Calu3 (cell line): ENCODE data around the gene KRT23. TPM values are rescaled to one million over a fixed set of nuclear protein-coding genes. Genes with fewer than 3 reads are reported as not detected.
A peak's percentile ranks its signal among the peaks of the same experiment; 100 is the strongest.

Experiments used
- BruUV-seq: library from RNA; stranded (reverse); fragments of 400-500 nt; replicated peaks from 2 replicates; lab custom pipeline; 2021; lab: Mats Ljungman, UMichigan
- CTCF ChIA-PET: fragments of 300-600 bp; sonication (Branson Sonifier 250); formaldehyde crosslinking; loops from one replicate; lab custom pipeline; 2022; ENCODE audit warnings: antibody characterized with exemption; lab: Charles Lee
- DNase-seq: peaks from one replicate; pipeline ENCODE4 v3.0.0; 2022
- H3K27ac Mint-ChIP-seq: one replicate; pipeline ENCODE4 v1.8.0; 2022; ENCODE audit warnings: mixed read lengths; ENCODE audit not compliant: unreplicated experiment
- H3K27me3 Mint-ChIP-seq: one replicate; pipeline ENCODE4 v1.8.0; 2022; ENCODE audit warnings: mixed read lengths; ENCODE audit not compliant: unreplicated experiment
- H3K36me3 Mint-ChIP-seq: one replicate; pipeline ENCODE4 v1.8.0; 2022; ENCODE audit warnings: mild to moderate bottlenecking, moderate library complexity, mixed read lengths; ENCODE audit not compliant: insufficient read depth, unreplicated experiment
- H3K4me1 Mint-ChIP-seq: one replicate; pipeline ENCODE4 v1.8.0; 2022; ENCODE audit warnings: mild to moderate bottlenecking, low read depth, mixed read lengths; ENCODE audit not compliant: unreplicated experiment
- H3K4me3 Mint-ChIP-seq: one replicate; pipeline ENCODE4 v1.8.0; 2022; ENCODE audit warnings: mild to moderate bottlenecking, low read depth, moderate library complexity, mixed read lengths; ENCODE audit not compliant: unreplicated experiment
- H3K9me3 Mint-ChIP-seq: one replicate; pipeline ENCODE4 v1.8.0; 2022; ENCODE audit warnings: low read depth, mixed read lengths; ENCODE audit not compliant: unreplicated experiment
- CTCF ChIP-seq: fragments of 200-600 bp; IDR thresholded peaks from one replicate; pipeline ENCODE4 v1.8.0; 2022; ENCODE audit warnings: antibody characterized with exemption; ENCODE audit not compliant: unreplicated experiment
- intact Hi-C: fragments of 100-400 bp; cut with micrococcal nuclease; formaldehyde crosslinking; loops from one replicate; pipeline ENCODE4 v1.10.0; 2022; ENCODE audit not compliant: unreplicated experiment
- total RNA-seq: library from RNA; stranded (reverse); gene quantifications from 2 replicates; pipeline ENCODE4 v1.2.3, GENCODE V29; 2022

KRT23 gene
- total RNA-seq, 1 experiment from 2014 or later, result 1,389 TPM

GRCh38 chr17:40951011-40951622 lies 13.7 kb upstream of the KRT23 start:
- H3K27ac Mint-ChIP-seq, result peak overlapping the region; percentile 94
- H3K27me3 Mint-ChIP-seq, result no peaks in the 10 kb centered on the region
- CTCF ChIA-PET, result interaction anchor here (1.8 to 3.0 kb wide), 3 partner anchors 14 to 63 kb away, joined by 4 to 48 read pairs (median 4); partner anchors contain the start of genes KRT23 and KRT40
- H3K36me3 Mint-ChIP-seq, result peaks cover 44% of the 10 kb centered on the region
- no peaks in the 10 kb centered on the region for H3K9me3 Mint-ChIP-seq
- H3K4me1 Mint-ChIP-seq, result peaks cover 90% of the 10 kb centered on the region
- BruUV-seq, result no TSS peak
- intact Hi-C loops, result no loop called here
- no peak overlapping the region for H3K4me3 Mint-ChIP-seq
- TF ChIP-seq CTCF, result no peak
- no peak for DNase-seq

GRCh38 chr17:40950176-40950575 lies 12.7 kb upstream of the KRT23 start:
- H3K36me3 Mint-ChIP-seq, result peaks cover 35% of the 10 kb centered on the region
- H3K4me3 Mint-ChIP-seq, result no peak overlapping the region
- intact Hi-C loops, result no loop called here
- no peak for DNase-seq
- H3K27ac Mint-ChIP-seq, result no peak overlapping the region
- H3K9me3 Mint-ChIP-seq, result no peaks in the 10 kb centered on the region
- H3K27me3 Mint-ChIP-seq, result no peaks in the 10 kb centered on the region
- TF ChIP-seq CTCF, result no peak
- H3K4me1 Mint-ChIP-seq, result peaks cover 90% of the 10 kb centered on the region
- CTCF ChIA-PET, result interaction anchor here (0.7 to 1.5 kb wide), 5 partner anchors 10 to 534 kb away, joined by 3 to 14 read pairs (median 7); partner anchors contain the start of gene KRT23
- no TSS peak for BruUV-seq

GRCh38 chr17:40949418-40949817 lies 12.0 kb upstream of the KRT23 start:
- no peaks in the 10 kb centered on the region for H3K9me3 Mint-ChIP-seq
- CTCF ChIA-PET, result interaction anchor here (0.6 to 1.6 kb wide), 6 partner anchors 10 to 713 kb away, joined by 3 to 11 read pairs (median 4); partner anchors contain the start of genes KRT23 and KRTAP2-3
- peaks cover 90% of the 10 kb centered on the region for H3K4me1 Mint-ChIP-seq
- no TSS peak for BruUV-seq
- peaks cover 27% of the 10 kb centered on the region for H3K36me3 Mint-ChIP-seq
- H3K27ac Mint-ChIP-seq, result peak overlapping the region; percentile 13
- H3K4me3 Mint-ChIP-seq, result peak overlapping the region; percentile 27
- DNase-seq, result peak; percentile 22
- no peaks in the 10 kb centered on the region for H3K27me3 Mint-ChIP-seq
- no peak for TF ChIP-seq CTCF
- intact Hi-C loops, result no loop called here

GRCh38 chr17:40947929-40948328 lies 10.5 kb upstream of the KRT23 start:
- H3K4me1 Mint-ChIP-seq, result peaks cover 81% of the 10 kb centered on the region
- no peak for TF ChIP-seq CTCF
- CTCF ChIA-PET, result interaction anchor here (0.6 to 3.8 kb wide), 4 partner anchors 11 to 1399 kb away, joined by 5 to 28 read pairs (median 6); partner anchors contain the start of gene KRT23
- no peaks in the 10 kb centered on the region for H3K9me3 Mint-ChIP-seq
- H3K27me3 Mint-ChIP-seq, result no peaks in the 10 kb centered on the region
- no peak for DNase-seq
- intact Hi-C loops, result no loop called here
- peaks cover 13% of the 10 kb centered on the region for H3K36me3 Mint-ChIP-seq
- no peak overlapping the region for H3K4me3 Mint-ChIP-seq
- no TSS peak for BruUV-seq
- H3K27ac Mint-ChIP-seq, result no peak overlapping the region
